HG02642 (cell line): ENCODE results near the gene PDZK1IP1.
"Not testable (repeated sequence)": the region's sequence is repeated elsewhere in the genome, so short reads cannot be mapped to it uniquely, and the experiment has no call there.

Experiments used
- ATAC-seq: cut with Tn5 transposase; IDR thresholded peaks from one replicate; pipeline ENCODE4 v1.9.1; 2021; ENCODE audit warnings: mild to moderate bottlenecking; ENCODE audit not compliant: unreplicated experiment, poor library complexity

The PDZK1IP1 gene

GRCh38 chr1:47147047-47147785, 42.6 kb downstream of the PDZK1IP1 start:
- ATAC-seq: no peak

GRCh38 chr1:47146495-47146894, 43.3 kb downstream of the PDZK1IP1 start:
- not testable (repeated sequence) for ATAC-seq

GRCh38 chr1:47143654-47144053, 46.2 kb downstream of the PDZK1IP1 start:
- not testable (repeated sequence) for ATAC-seq

GRCh38 chr1:47140358-47140757, 49.5 kb downstream of the PDZK1IP1 start:
- not testable (repeated sequence) for ATAC-seq

GRCh38 chr1:47137925-47138615, 51.8 kb downstream of the PDZK1IP1 start:
- ATAC-seq: no peak

GRCh38 chr1:47137198-47137597, 52.6 kb downstream of the PDZK1IP1 start, which contains the start of gene CYP4A22:
CYP4A22 (plus strand) TSS chr1:47137441; CDS start chr1:47137486, 45 bp downstream.
- ATAC-seq: no peak
